Stimulated activated CD4-positive, alpha-beta T cell treated with anti-CD3 and anti-CD28 coated beads, Interleukin-15, amount 100 ng/mL, for 48 hours (primary cell): ENCODE results near the gene CMC2.

Experiments
- DNase-seq, 2 donors: peaks; one replicate each; pipeline ENCODE4 v3.0.0-alpha.2; 2020; ENCODE audit warnings: low read depth in 2 of 2

The CMC2 gene

DNA sequence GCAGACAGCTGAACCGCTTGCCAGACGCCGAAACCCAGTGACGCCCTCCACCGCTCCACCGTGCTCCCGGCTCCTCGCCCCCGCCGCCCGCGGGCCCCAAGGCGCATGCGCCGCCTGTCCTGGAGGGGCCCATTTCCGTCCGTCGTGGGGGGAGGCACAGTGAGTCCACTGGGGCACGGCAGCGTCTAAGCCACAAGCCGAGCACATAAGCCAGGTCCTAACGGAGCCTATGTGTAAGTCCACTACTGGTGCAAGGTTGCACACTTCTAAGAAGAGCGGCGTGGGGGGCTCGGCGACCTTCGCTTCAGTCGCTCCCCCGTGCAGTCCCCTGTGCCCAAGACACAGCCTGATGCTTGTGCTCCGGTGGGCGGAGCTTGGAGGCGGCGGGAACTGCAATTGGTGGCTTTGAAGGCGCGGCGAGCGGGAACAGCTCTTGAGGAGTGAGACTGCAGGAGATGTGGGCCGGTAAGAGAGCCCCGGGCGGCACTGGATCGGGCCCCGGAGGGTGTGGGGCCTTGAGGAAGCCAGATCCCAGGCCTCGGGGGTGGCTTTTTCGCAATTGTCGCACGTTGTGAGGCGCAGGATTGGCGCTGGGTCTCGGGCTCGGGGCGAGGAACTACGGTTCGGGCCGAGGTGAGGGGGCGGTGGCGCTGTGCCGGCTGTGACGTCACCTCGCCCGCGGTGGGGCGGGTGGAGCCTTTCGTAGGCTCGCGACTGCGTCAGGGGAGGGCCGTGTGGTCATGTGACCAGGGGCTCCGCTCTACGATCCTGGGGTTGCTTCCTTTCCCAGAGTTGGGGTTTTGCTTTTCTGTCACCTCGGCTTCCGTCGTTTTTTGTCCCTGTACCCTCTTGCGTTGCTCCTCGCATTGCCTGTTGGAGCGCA lies at the start of gene CMC2, which contains the start of gene CENPN:
TSS of gene CMC2 (minus strand) at position 73 of the 883 bp plus-strand sequence. CDS start 9,491 bp downstream, outside the sequence.
TSS of gene CENPN (plus strand) at position 402 of the 883 bp plus-strand sequence. CDS start 4,726 bp downstream, outside the sequence.
- peak; percentile 94 to 95 for DNase-seq

DNA sequence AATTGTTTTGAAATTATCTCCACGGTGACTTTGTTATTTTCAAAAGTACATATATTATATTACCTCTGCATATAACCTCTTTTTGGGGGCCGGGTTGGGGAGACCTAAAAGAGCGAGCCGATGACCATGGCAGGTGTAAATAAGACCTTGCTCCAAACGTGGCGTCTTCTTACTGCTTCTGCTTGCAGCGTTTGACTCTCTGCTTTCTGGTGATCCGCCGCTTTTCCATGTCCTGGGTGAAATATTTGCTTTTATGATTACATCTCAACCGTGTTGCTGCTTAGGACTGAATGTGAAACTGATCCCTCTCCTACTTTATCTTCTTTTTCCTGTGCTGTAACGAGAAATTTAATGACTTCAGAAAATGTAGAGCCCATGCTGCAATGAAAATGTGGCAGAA lies 47.1 kb upstream of the CMC2 start:
- no peak for DNase-seq

DNA sequence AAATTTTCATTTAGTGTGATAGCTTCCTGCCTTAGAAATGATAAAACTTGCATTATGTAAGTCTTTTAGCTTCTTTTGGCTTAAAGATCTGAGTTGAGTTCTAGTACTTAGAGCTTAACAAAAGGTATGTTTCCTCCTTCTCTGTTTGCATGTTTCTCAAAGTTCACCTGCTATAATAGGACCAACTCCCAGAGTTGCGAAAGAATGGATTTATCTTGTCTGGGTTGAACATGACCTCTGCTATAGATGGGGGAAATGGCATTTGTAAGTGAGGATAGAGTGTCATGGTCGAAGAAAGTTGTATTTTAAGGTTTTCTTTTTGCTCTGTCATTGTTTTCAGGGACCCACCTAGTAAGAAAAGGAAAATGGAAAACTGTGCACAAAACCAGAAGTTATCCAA lies 36.1 kb upstream of the CMC2 start:
- no peak for DNase-seq

DNA sequence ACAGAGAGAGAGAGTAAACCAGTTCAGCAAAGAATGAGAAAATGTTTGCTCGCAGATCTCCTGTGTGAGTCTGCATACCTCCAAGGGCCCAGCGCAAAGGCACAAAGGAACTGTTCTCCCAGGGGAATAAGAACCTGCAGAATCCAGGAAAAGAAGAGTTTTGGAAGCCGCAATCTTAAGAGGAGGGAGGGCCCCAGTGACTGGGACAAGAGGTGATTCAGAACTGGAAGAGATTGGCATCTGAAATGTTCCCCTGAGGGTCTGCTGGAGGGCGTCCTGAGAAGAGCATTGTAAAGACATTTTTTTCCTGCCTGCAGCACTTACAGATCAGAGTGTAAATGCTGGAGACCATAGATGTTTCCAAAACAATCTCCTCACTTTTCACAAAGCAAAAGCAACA lies 35.0 kb upstream of the CMC2 start:
- no peak for DNase-seq

DNA sequence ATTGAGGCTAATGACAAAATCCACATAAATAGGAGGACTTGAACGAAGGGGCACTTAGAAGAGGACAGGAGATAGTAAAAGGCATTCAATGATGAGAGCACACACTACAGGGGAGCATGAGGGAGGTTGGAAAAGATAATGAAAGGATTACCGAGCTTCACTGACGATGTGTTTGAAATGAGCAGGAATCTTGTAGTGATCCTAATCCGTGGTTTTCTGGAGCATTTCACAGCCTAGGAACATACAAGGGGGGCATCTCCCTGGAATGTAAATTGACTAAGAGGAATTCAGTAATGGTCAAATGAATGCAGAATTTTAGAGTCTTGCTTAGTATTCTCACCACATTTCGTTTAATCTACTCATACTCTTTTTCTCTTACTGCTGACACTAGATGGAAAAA lies 34.2 kb upstream of the CMC2 start:
- no peak for DNase-seq

DNA sequence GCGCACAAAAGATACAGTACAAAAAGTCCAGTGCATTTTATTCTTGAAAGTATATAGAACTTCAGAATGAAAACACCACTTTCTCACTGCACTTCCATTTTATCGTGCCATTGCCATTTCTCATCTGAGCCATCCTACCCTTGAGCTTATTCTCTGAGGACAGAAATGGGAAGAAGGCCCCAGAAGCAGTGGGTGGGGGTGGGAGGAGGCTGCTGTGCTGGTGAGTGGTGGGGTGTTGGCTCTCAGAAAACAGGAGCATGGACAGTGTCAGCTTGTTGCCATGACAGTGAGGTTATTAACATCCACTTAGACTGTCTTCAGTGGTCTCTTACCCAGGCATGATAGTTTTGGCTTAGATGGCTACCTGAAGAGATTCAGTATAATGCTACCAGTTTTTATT lies 33.4 kb upstream of the CMC2 start:
- no peak for DNase-seq

DNA sequence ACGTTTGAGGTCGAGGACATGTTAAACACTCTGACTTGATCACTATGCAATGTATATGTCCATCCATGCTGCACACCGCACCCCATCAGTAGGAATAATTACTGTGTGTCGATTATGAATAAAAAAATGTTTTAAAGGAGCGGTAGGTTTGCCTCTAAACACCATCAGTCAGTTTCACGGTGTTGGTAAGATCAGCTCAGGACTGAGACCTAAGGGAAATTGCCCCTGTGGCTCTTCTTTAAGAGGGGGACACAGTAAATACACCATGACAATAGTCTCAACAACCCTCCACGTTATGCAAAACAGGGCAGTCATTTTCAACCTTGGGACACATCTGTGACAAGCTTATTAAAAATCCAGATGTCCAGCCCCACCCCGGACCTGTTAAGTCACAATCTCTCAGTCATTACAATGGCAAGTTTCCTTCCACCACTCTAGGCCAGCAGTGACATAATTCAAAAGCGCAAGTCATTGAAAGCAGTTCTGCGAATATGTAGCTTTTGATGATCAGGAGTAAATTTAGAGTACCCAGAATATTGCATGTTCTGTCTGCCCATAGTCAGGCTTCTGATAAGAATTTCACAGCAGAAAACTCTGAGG lies 30.2 kb upstream of the CMC2 start:
- DNase-seq, result no peak

DNA sequence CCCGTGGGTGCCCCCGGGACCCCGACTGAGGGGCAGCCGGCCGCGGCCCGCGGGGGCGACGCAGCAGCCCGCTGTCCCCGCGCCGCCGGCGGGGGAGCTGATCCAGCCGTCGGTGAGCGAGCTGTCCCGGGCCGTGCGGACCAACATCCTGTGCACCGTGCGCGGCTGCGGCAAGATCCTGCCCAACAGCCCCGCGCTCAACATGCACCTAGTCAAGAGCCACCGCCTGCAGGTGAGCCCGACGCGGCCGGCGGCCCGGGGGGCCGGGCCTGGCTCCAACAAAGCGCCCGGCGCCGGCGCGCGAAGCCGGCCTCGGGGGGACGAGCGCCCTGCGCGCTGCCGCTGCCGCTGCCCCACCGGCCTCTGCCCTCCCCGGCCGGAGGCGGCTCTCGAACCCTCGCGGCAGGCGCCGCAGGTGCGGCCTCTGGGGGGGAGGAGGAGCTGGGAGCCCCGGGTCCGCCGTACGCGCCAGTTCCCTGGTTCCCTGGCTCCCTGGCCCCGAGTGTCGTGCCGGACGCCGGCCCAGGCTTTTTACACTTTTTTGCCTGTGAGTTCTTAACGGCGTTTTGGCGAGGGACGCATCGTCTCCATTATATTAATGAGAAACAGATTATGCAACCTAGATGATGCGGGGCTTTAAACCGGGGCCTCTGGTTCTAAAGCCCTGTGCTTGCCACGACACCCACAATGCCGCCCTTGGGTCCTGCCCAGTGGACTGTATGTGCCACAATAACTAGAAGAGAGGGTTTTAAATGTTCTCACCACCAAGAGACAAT lies 29.5 kb upstream of the CMC2 start:
- peak in 1 of 2 donors; percentile 19 for DNase-seq

DNA sequence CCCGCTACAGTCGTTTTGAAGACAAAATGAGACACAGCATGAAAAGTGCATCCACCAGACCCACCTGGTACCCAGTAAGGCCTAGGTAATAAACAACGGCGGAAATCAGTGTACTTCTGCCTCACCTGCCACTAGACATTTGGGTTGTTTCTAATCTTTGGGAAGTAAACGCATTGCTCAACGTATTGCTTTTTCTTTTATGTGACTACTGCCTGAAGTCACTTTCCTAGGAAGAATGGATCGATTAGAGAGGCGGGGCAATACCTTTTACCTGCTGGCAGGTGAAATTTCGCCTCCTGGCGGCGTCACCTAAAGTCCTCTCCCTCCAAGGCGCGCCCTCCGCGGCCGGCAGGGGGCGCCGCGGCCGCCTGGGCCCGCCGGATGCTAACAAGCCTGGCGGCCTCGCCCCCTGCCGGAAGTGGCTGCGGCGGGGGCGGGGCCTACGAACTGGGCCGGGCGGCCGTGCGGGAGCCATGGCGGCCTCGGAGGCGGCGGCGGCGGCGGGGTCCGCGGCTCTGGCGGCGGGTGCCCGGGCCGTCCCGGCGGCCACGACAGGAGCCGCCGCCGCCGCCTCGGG lies 28.8 kb upstream of the CMC2 start, which contains the start of gene ATMIN:
TSS of gene ATMIN (plus strand) at position 445 of the 577 bp plus-strand sequence. CDS start at position 474, 29 bp downstream.
- DNase-seq, result peak; percentile 65 to 83

DNA sequence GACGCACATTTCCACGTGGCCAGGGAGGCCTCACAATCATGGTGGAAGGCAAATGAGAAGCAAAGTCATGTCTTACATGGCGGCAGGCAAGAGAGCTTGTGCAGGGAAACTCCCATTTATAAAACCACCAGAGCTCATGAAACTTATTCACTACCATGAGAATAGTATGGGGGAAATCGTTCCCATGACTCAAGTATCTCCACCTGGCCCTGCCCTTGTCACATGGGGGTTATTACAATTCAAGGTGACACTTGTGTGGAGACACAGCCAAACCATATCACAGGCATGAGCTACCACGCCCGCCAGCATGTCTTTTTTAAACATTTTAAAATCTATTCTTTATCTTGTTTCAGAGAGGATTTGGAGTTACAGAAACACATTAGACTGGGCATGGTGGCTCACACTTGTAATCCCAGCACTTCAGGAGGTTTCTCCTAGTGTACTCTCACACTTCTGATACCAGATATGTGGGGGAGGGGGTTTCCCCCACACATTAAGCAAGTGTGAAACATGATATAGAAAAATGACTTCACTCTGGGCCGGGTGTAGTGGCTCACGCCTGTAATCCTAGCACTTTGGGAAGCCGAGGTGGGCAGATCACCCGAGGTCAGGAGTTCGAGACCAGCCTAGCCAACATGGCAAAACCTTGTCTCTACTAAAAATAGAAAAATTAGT lies 23.4 kb upstream of the CMC2 start:
- DNase-seq, result peak in 1 of 2 donors; percentile 19

DNA sequence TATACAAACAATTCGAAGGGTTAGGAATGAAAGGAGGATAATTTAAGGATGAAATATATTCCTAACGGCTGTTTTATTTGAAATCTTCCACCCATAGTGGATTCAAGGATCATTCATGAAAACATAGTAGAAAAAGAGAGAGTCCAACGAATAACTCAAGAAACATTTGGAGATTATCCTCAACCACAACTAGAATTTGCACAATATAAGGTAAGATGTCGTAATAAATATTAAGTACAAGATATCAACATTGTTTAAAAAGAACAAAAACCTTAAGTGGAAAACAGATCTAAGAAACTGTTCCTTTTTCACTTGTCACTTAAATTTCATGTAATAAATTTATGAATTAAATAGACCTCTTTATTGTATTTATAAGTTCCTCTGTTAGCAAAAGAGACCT lies 19.7 kb upstream of the CMC2 start:
- no peak for DNase-seq

DNA sequence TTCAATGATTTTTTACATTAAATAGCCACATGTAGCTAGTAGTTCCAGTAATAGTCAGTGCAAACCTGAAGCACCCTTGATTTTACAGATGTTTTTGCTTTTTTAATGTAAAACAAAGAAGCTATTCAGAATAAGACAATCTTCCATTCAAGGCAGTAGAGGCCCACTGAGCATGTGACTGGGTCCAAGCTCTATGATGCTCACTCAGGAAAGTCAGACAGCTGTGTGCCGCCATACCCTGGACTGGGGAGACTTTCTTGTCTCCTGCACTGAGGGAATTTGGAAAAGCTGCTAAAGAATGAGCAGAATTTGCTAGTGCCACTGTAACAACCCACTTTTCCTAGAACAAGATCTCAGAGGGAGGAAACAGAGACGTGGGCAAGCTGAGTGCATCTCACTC lies 11.8 kb upstream of the CMC2 start:
- DNase-seq, result no peak

DNA sequence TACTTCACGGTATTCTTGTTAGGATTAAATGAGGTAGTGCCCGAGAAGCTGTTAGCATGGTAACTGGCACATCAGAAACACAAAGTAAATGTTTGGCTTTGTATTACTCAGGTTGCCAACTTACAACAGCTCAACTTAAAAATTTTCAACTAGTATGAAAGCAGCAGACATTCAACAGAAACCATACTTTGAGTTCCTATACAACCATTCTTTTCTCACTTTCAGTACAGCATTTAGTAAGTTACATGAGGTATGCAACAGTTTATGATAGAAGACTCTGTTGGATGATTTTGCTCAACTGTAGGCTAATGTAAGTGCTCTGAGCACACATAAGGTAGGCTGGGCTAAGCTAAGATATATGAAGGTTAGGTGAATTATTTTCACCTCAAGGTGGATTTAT lies 8.0 kb upstream of the CMC2 start:
- DNase-seq, result no peak

DNA sequence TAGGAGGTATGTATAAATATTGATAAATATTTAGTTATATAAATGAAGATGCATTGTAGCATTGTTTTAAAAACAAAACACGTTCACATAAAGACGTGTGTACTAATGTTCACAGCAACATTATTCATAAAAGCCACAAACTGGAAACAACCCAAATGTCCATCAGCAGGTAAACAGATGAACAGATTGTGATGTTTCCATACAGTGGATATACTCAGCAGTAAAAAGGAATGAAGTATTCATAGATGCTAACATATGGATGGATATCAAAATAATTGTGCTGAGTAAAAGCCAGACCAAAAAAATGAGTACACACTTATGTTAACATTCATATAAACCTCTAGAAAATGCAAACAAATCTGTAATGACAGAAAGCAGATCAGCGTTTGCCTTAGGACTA lies 6.3 kb upstream of the CMC2 start:
- no peak for DNase-seq

DNA sequence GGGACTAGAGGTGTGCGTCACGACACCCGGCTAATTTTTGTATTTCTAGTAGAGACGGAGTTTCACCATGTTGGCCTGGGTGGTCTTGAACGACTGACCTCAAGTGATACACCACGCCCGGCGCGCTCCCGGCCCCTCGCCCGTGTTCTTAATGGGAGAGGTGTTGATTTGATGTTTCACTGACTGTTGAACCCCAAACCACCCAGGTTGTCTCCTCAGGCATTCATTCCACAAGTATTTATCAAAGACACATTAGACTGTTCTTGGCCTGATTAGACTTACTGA lies 1.8 kb upstream of the CMC2 start:
- DNase-seq, result no peak

DNA sequence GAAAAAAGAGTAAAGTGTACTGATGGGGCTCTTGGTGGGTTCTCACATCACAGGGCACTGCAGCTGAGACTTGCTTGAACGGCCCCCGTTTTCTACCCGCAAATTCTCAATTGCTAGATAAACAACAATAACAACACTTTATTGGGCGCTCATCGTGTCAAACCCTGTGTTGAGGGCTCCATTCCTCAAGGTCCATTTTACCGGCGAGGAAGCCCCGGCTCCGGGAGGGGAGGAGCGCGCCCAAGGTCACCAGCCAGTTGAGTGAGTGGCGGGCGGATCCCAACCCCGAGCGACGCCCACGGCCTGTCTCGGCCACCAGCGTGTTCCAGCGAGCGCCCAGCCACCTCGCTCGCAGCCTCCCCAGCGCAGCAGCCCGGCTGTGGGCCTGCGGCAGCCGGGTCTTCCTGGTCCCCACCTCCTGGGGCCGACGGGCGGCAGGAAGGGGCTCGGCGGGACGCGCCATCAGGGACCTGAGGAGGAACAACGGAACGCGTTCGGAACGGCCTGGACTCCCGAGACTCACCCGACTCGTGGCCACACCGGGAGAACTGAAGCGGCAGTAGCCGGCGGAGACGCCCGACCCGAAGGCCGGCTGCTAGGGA lies 373 bp downstream of the CMC2 start:
- peak; percentile 56 to 67 for DNase-seq

DNA sequence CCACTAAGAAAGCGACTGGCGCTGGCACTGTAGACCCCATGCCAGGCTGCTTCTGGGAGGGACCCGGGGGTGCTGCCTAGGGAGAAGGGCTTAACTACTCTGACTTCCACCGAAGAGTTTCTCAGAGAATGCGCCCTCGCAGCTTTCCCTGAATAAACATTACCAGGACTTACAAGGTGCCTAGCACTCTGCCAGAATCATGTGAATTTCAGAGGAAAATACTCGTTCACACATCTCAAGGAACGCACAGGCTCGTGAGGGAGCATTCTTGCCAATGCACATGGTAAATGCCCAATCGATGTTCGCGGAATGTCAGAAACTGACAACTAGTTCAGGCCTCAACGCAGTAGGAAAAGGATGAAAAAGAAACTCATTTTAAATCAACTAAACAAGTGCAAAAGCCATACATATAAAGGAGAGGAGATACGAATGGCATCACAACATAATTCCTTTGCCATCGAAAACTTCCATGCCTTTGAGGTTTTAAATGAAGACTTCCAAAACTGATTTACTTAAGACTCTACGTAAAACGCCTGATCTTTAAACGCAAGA lies 999 bp downstream of the CMC2 start:
- no peak for DNase-seq

DNA sequence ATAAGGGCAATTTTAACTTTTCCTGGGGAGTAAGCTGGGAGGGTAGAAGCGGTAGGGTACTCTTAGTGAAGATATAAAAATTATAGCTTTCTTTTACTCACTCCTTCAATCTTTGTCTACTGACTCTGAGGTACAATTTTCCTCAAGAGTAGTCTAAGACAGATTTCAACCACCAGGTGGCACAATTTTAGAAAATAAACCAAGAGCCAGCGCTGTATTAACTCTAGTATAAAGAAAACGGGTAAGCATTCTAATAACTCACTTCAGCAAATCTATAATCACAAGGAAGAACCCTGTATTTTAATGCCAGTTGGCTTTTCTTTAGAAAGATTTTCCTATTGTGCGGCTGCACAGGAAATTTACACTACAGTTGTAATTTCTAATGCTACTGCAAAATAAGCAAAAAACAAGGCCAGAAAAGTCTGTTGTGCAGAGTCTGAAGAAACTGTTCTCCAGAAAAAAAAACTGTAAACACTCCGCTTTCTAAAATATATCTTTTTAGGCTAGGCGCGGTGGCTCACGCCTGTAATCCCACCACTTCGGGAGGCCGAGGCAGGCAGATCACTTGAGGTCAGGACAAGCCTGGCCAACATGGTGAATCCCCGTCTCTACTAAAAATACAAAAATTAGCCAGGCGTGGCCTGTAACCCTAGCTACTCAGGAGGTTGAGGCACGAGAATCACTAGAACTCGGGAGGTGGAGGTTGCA lies 1.9 kb downstream of the CMC2 start:
- DNase-seq, result no peak

DNA sequence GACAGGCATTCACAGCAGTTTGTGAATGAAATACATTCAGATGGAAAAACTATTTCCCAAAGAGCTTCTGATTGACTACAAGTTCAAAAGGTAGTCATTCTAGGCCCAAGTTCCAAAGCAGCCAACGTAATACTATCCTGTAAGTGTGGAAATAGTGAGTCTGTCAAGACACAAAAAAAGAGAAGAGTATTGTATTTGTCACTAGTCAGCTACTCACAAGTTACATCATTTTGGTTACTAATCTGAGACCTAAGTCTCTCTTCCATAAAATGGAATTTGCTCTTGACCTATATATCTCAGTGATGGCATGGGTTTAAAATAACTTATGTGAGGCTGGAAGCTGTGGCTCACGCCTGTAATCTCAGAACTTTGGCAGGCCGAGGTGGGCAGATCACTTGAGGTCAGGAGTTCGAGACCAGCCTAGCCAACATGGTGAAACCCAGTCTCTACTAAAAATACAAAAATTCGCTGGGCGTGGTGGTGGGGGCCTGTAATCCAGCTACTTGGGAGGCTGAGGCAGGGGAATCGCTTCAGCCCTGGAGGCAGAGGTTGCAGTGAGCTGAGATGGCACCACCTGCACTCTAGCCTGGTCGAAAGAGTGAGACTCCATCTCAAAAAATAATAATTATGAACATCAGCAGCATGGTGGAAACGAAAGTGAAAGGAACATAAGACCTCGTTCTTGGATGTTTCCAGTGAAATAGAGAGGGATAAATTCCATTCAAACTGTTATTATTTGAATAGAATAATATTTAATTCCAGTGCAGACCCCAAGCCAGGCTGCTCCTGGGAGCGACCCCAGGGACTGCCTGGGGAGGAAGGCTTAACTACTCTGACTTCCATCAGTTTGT lies 2.9 kb downstream of the CMC2 start:
- no peak for DNase-seq
